Measurements from ENCODE around the gene DDO.

The DDO gene

DNA sequence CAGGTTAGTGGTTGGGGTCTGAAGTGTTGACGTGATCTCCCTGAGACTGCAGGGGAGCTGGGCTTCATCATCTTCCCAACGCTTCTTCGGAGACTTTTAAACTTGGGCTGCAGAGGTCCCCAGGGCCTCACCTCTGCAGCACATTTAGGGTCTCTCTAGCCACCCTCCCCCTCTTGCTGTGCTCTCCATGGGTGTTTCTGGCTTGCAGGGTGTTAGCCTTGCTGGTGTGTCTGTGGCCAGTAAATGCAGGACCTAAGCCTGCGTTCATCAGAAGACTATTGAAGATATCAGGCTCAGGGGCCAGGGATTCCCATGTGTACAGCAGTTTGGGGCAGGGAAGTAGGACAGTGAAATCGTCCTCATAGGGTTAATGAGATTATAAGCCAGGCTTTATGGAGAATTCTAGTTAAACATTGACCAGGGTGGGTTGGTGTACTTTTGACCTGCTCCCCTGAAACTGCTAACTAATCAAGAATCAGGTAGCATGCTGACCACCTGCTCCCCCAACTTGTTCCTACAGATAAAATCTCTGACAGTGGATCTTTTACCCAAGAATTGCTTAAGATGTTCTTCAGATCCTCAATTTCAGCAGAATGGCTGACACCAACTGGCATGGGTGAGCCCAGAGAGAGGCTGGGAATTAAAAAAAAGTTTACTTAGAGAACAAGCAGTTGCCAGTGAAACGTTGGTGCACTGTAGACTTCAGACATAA is 3.8 kb upstream of the DDO start:
- no peak for DNase-seq (ENCODE audit: low spot score)

DNA sequence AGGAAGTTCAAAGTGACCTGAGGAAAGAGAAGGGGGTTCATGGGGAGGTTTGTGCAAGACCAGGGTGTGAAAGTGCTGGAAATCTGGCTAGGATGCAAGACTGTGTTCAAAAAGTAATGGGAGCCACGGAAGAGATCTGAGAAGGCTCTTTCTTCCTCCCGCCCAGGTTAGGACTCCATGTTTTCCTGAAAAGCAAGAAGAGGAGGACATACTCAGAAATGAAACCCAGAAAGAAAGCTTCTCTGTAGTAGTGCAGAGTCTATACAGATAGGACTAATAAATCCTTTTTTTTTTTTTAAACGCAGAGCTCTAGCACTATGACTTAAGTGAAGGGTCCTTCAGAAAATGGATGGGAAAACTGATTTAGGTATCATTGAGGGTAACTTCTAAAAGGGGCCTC is 3.2 kb upstream of the DDO start:
- DNase-seq (ENCODE audit: low spot score), result no peak

DNA sequence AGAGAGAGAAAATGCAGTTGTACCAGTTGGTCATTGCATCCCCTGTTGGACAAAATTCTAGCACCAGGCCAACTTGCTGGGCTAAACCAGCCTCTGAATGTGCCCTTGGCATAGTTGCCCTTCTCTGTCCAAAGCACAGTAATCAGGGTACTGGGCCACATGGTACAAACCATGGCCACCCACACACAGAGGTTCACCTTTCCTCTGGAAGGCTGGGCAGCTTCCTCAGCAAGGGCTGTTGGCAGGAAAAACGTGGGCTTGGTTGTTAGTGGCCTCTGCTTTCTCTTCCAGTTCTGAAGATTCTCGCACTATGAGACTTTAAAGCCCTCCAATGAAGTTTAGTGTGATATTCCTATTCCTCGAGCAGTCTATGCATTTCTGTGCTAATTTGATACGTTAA is 706 bp downstream of the DDO start:
- DNase-seq (ENCODE audit: low spot score), result no peak

DNA sequence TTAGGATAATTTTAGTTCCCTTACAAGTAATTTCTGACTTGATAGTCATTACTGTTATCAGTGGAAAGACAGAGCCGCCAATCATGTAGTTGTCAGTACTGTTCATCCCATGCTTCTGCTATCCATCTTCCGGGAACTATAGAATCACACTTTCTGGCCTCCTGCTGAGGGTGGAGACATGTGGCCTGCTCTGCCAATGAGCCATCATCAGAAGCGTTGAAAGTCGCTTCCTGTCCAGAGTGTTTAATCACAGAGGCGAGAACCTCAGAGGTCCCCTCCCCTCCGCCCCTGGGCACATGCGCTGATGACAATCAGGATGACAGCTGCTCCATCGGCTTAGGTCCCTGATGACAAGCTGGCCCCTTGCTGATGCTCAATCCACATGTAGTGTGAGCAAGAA is 3.0 kb downstream of the DDO start:
- DNase-seq (ENCODE audit: low spot score), result no peak

DNA sequence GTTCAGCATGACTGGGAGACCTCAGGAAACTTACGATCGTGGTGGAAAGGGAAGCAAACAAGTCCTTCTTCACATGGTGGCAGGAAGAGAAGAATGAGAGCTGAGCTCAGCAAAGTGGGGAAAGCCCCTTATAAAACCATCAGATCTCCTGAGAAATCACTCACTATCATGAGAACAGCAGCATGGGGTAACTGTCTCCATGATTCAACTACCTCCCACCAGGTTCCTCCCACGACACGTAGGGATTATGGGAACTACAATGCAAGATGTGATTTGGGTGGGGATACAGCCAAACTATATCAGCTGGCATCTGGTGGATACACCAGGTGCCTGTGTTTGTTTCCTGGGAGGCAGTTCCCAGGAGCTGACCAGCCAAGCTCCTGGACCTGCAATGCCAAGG is 4.9 kb downstream of the DDO start:
- DNase-seq (ENCODE audit: low spot score), result no peak

DNA sequence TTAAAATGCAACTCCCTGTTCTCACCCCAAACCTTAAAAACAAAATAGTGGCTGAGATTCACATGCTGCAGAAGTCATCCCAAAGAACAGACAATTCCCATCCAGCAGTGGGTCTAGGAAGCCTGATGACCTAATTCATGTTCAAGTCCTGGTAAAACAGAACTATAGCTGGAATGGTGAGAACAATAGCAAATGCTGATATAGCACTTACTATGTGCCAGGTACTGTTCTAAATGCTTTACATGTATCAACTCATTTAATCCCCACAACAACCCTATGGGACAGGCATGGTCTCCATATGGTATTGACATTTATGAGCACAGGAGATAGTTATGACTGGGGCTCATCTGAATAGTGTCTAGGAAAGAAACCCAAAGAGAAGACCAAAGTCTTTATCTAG is 5.6 kb downstream of the DDO start:
- no peak for DNase-seq (ENCODE audit: low spot score)

DNA sequence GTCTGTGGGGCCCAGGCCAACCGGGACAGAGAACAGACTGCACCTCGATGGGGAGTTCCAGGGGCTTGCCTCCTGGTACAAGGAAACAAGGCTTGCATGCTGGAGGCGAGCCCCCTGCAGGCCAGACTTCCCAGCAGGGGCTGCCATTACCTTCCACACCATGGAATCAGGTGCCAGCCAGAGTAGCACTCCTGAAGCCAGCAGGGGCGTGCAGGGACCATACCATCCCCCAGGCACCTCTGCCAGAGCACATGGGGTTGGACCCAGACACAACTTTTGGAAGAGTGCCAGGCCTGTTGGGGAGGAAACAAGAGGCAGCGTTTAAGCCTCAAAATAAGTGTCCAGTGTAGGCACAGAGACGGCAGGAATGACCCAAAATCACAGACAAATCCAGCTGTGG is 6.5 kb downstream of the DDO start:
- no peak for DNase-seq (ENCODE audit: low spot score)

DNA sequence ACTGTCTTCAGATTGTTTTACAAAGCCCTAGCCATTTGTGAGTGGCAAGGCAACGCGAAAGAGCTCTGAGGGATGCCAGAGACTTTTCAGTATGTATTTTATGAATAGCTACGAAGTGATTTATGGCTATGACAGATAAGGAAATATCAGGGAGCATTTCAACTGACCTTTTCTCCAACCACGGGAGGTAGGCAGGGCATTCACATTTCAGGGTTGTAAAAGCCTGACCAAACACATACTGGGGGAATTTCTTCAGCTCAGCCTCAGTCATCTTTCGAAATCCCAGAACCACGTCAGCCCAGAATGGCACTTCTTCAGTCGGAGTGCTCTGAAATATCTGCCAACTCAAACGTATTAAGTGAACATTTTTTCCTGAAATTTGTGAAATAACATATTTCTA is 10.8 kb downstream of the DDO start:
- peak; percentile 22 for DNase-seq (ENCODE audit: low spot score)

DNA sequence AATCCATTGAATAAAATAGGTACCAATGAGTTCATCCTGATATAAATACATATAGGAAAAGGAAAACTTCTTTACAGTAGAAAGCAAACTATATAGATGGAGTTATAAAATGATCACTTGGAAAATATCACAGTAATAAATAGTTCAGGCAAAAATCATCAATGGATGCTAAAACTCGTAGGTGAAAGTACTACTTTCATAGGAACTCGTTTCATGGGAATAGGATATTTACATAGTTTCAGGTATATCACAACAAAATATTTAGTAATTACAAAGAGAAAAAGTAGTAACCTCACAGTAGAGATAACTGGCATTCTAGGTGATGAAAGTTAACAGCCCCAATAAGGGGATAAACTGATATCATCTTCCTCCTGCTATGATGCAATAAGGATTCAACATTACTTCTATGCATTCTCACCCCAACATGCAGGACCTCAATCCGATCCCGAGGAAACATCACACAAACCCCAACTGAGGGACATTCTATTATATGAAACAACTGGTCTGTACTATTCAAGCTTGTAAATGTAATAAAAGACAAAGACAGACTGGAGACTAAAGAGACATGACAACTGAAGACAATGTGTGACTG is 13.7 kb downstream of the DDO start:
- DNase-seq (ENCODE audit: low spot score), result no peak

DNA sequence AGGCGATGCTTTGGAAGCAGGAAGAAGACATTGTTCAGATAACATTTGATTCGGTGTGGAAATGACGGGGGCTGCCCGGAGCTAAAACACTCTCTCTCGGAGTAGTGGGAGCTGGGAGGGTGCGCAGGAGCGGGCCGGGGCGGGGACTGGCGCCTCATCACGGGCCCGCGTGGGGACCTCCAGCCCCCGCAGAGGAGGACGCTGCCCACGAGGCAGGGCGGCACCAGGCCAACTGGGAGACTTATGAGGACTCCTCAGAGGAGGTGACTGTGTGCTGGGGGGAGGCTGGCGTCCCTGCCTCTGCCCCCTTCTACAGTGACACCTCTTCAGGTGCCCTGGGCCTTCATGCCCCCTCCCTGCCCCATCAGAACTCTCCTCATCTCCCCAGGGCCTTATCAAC is 15.2 kb downstream of the DDO start:
- no peak for DNase-seq (ENCODE audit: low spot score)

DNA sequence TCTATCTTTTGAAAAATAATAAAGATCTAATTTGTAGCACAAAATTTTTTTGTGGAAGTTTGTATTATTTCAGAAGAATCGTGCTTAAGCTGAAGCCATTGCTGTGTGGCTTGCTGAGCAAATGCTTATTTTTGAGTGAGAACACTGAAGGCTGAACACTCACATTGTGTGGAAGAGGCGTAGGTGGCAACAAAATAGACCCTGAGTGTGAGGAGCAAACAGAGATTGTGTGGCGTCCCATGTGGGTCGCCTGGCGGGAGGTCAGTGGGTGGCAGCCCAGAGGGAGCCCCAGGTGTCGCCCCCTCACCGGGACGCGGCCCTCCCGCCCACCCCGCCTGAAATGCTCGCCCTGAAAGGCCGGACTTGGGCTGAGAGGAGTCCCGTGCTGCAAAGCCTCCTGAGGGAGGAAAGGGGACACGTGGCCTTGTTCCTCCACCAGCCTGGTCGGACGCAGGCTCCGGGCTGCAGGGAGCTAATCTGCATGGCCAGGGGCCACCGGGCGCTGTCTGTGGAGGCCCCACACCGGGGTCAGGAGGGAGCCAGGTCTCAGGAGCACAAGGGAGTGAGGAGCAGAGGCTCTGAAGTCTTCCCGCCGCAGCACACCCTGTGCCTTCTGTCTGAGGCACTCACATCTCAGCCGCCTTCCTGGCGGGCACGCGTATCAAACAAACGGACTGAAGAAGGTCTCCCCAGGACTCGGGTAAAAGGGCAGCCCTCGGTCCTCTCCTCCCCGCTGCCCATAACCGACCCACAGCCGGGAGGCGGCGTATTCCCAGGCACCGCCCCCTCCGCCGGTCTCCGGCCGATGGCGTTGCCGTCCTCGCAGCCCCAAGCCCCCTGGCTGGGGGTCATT is 15.9 kb downstream of the DDO start:
- DNase-seq (ENCODE audit: low spot score), result peak; percentile 66

DNA sequence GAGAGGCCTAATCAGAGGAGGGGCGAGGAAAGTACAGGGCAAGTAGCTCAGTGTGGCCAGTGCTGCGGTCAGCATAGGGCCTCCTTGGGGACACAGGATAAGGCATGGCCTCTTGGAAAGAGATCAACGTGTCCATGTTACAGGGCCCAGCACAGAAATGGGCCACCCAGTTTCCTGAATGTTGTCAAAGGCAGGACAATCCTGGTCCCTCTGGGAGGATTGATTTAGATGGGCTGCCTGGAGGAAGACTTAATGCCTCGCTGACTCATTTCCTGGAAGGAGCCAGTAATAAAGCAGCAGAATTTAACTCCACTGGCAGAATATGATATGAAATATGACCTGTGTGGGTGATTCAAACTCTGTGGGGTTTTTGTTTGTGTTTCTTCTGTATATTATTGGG is 16.6 kb downstream of the DDO start:
- DNase-seq (ENCODE audit: low spot score), result no peak

DNA sequence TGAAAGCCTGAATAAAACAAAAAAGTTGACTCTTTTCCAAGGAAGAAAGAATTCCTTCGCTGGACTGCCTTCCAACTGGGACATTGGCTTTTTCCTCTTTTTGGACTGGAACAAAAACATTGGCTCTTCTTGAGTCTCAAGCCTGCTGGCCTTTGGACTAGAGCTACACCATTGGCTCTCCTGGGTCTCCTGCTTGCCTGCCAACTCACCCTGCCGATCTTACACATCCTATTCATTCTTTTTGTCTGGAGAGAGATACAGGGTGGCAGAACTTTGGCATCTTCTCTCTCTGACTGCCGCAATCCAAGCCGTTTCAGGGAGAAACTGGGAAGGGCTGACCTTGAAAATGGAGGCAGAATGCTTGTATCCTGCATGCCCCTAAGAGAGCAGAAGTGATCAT is 20.2 kb downstream of the DDO start:
- no peak for DNase-seq (ENCODE audit: low spot score)

DNA sequence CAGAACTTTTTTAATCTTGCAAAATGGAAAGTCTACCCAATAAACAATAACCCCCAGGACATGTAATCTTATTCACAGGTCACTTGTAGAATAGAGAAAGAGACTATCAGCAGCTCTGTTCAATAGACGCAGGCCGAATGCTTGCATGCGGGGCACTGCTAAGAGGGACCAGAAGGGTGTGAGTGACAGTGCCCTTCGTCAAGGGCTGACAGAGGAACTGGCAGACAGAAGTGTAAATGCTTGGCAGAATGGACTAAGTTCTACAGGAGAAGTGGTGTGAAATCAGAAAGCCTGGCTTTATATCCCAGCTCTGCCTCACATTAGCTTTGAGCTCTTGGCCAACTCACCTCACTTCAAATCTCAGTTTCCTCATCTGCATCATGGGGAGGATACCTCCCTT is 21.0 kb downstream of the DDO start:
- no peak for DNase-seq (ENCODE audit: low spot score)

DNA sequence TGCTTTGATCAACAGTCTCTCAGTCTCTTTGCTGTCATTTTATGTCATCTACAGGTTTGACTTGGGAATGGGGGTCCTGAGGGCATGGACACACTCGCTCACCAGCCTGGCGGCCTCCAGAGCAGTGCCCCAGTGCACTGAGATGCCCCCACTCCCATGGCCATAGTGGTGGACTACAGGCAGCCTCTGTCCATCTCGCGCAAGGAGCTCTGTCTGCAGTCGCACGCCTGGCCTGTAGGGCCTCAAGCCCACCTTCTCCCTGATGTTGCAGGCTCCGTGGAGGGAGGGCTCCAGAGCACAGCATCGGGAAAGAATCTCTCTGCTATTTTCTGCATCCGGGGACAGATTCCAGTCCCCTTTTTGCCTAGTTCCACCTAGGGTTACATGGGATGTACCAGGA is 22.6 kb downstream of the DDO start:
- DNase-seq (ENCODE audit: low spot score), result no peak

DNA sequence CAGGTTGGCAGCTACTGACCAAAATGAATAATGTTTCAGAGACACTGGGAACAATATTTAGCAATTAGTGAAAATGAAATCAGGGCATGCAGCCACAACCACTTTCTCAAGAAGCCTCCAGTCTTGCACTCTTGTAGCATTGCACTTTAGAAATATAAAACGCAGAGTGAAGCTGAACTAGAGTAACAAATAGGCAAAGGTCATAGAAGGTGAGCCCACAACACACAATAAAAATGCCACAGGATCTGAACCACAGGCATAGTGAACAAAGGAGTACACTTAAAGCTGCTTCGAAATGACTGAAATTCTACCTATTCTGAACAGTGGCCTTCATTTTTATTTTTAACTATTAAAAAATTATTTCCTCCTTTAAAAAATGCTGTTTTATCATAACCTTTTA is 25.0 kb downstream of the DDO start:
- no peak for DNase-seq (ENCODE audit: low spot score)

DNA sequence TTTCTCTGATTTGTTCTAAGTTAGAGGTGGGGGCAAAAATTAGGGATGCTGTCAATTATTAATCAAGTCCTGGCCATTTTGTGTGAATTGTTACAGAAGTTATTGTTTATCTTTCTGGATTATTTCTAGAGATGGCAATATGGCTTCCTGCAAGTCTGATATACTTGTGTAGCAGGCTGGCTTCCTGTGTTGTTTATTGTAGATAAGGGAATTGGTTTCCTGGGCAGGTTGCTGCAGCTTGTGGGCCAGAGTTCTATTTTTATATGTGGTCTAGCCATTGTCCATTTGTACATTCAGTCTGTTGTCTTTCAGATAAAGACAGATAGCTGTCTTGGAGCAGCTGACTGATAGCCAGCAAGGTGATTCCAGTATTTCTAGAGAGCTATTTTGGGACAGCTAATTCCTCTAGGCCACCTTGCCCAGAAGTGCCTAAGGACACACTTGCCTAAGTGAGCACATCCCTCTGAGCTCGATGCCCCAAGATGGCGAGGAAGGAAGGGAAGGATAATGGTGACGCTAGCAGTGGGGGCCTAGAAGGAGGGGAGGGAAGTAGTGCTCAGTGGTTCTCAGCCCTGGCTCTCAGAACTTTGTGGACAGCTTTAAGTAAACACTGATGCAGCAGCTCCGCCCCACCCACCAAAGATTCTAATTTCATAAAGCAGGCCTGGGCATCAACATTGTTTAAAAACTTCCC is 25.5 kb downstream of the DDO start:
- DNase-seq (ENCODE audit: low spot score), result no peak

DNA sequence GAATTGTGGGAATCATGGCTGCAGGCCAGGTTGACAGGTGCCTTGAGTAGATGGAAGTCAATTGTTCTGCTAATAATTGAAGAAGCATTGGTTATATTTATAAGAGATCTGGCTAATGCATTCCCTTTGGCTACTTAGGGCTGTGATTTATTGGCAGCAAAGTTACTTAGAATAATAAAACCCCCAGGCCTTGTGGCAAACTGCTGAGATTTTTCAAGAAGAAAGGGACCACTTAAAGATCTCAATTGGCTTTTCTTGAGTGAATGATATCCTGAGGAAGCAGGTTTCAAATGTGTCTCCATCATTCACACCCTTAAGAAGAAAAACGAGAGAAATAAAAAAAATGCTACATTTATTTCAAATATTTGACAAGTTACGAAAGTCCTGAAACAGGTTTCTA is 27.4 kb downstream of the DDO start:
- DNase-seq (ENCODE audit: low spot score), result no peak

DNA sequence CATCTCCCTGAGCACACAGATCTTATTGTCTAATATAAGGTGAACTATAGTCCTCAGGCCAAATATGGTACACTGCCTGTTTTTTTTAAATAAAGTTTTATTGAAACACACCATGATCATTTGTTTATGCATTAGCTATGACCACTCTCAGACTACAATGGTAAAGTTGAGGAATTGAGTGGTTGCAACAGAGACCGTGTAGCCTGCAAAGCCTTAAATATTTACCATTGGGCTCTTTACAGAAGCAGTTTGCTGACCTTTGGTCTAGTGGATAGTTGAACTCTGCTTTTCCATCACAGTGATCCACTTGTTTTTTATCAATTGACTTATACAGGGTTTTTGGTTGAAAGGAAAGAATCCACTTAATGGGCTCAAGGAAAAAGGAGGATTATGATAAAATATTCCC is 29.9 kb downstream of the DDO start:
- DNase-seq (ENCODE audit: low spot score), result no peak

DNA sequence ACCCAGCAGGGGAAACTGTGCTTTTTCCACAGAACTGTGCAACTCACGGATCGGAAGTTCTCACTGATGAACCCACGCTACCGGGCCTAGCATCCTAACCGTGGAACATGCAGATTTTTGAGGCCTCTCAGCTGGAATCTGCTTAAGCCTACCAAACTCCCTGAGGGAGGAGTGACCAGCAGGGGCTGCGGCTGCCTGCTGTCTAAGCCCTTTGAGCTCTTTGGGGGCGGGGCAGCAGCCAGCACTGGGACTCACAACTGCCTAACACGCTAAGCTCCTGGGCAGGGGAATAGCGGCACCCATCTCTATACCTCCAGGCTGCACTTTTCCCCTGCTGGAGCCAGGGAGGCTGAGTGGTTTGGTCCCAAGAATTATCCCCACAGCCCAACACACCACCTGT is 36.8 kb downstream of the DDO start:
- no peak for DNase-seq (ENCODE audit: low spot score)

DNA sequence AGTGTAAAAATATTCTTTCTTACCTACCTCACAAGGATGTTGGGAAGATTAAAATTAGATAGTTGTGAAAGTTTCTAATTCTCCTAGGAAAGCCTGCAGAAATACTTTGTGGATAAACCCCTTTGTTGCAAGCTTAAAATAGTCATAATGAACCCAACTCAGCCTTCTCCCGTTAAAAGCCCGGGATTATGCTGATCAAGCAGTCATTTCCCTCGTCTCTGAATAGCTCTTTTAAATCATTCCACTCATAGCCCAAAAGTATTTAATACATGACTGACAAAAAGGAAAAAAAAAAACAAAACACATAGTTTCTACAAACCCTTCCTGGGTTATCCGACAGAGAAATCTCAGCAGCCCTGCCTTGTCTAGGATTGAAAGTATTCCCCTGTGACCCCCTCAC is 46.3 kb downstream of the DDO start:
- no peak for DNase-seq (ENCODE audit: low spot score)

DNA sequence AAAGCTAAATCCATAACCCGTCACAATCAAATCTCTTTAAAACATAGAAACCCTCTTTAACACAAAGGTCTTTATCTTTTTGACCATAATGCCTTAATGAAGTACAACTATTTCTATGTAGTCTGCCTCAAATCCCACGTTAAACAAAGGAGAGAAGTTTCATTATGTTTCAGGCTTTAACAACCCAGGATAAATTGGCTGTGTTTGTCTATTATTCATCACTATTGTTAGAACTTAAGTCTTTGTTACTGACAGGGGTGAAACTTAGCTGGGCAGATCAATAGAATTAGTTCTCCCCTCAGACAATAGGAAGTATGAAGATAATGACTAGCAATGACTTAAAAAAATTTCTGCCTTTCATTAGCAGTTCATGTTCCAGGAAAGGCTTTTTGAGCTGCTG is 47.1 kb downstream of the DDO start:
- no peak for DNase-seq (ENCODE audit: low spot score)

DNA sequence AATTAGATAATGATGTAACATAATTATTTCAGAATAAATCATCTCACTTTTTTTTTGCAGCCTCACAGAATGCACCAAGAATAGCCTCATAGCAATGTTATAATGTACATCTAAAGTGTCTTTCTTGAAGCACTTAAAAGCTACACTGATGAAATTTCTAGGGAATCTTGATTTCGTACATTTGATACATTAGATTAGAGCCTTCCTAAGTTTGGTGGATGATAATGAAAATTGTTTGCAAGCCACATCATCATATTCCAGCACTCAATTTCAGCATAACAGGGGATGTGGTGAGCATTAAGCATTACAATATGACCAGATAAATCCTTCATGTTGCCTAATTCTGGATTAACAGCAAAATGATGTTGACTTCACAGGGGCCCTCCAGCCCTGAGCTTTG is 47.5 kb downstream of the DDO start:
- DNase-seq (ENCODE audit: low spot score), result no peak
